ENCODE results near the gene CHST15.

Gene CHST15

DNA sequence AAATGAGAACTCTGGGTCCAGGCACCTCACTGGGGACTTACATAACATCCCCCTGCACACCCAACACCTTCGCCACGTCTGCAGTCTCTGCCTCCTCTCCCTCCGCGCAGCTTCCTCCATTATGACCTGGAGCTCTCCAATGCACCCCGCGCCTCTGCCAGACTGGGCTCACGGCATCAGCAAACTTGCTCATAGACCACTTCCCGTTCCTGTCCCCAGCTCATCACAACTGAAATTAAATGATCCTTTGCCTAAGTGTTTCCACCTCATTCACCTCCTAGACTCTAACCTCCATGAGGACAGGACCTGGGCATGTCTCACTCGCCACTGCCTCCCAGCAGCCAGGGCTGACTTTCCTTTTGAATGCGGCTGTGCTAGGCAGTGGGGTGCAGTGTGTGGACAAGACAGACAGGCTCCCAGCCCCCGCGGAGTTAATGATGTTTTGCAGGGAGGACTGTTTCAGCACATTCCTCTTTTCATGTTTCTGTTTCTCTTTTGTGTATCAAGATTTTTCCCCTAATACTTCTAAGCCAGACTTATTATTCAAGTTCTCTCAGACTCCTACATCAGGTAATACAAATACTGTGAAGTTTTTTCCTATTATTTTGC is 18.8 kb downstream of the CHST15 start:
- no peak for DNase-seq
- in situ Hi-C loops (cut with HindIII; ENCODE audit: low pct_ligation_motif_present, low pct_unique_long_range_greater_than_20kb, low sequenced_read_pairs): no loop called here

DNA sequence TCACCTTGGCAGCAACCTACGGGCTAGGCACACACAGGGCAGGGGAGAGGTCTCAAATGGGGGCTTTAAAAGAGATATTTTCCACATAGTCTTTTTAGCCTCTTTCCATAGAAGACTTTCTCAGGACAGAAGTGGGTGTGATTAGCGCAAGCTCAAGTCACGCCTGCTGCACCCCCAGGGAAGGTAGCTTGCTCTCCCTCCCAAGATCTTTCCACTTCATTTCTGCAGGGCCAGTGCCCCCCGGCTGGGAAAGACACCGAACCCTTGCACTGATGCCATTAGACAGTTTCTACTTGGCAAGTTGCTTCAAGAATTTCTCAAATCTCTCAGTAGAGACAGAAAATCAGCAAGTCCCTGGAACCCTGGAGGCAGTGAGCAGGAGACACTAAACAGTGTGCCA is 19.4 kb downstream of the CHST15 start:
- in situ Hi-C loops (cut with HindIII; ENCODE audit: low pct_ligation_motif_present, low pct_unique_long_range_greater_than_20kb, low sequenced_read_pairs): no loop called here
- no peak for DNase-seq

DNA sequence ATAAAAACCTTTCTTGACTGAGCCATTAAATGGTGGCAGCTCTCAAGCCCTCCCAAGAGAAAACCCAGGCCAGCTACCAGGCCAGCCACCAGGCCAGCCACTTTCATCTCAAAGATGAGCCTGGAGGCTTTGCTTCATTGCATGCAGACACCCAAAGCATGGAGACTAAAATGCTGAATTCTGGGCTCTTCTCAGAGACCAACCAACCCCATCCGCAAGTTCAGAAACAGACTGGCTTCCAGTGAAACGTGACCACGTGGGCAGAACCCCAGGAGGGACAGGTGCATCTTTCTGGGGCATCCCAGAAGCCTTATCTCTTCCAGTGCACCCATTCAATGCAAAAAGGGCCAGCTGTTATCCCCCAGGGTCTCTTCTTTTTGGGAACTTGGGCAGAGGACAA is 20.9 kb downstream of the CHST15 start:
- in situ Hi-C loops (cut with HindIII; ENCODE audit: low pct_ligation_motif_present, low pct_unique_long_range_greater_than_20kb, low sequenced_read_pairs): no loop called here

GRCh38 chr10:124072106-124072505 is 21.3 kb downstream of the CHST15 start:
- in situ Hi-C loops (cut with HindIII; ENCODE audit: low pct_ligation_motif_present, low pct_unique_long_range_greater_than_20kb, low sequenced_read_pairs): no loop called here
- DNase-seq: no peak

More for the DNA sequence above, 20.9 kb downstream of the CHST15 start:
- no peak for DNase-seq

DNA sequence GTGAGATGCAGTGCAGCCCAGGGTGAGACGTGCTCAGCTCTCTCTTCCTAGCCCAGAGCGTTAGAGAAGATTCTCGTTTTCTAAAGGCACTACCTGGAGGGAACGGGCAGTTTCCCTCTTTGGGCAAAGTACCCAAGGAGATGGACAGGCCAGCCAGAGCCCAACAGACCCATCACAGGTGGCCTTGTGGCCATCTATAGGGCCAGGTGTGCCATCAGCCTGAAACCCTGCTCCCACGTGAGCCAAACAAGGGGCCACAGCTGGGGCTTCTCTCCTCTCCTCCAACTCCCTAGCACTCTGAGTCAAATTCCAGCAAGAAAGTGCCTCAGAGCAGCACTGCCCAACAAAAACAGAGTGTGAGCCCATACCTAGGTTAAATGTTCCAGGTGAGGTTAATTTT is 22.3 kb downstream of the CHST15 start:
- DNase-seq: no peak
- in situ Hi-C loops (cut with HindIII; ENCODE audit: low pct_ligation_motif_present, low pct_unique_long_range_greater_than_20kb, low sequenced_read_pairs): no loop called here

GRCh38 chr10:124070666-124071065 is 22.7 kb downstream of the CHST15 start:
- in situ Hi-C loops (cut with HindIII; ENCODE audit: low pct_ligation_motif_present, low pct_unique_long_range_greater_than_20kb, low sequenced_read_pairs): no loop called here
- DNase-seq: no peak

DNA sequence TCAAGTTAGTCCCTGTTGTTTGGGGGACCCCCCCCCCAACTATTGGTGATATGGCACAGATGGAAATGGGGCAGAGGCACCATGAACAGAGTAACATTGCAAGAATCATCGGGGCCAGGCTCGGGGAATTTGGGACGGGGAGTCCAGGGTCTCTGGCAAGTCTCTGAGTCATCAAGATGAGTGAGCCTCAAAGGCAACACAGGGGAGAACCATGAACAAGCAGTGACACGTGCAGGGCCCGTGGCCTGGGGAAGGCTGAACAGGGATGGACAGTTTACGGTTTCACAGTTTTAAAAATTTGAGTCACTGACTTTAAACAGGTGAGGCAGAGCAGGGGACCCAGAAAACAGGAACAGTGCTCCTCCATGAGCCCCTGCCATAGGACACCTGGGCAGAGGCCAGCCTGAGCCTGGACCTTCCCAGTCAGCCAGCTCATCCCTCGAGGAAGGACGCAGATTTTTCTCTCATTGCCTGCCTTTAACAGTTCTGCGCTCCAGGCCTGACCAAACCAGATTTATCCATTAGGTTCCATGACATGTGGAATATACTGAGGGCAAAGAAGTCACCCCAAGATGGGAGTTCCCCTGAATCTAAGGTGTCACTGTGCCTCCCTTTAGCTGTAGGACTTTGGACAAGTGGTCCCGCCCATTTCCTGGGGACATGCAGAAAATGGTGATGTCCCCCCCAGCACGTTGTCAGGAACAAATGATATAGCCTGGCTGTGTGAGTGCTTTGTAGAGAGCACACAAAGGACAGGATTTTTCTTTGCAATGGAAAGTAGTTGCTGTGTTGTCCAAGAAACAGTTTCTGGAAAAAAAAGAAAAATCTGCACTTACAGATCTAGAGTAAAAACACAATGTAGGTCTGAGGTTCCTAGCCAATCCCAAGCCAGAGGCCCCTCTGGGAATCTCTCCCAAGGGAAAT is 23.8 kb downstream of the CHST15 start:
- in situ Hi-C loops (cut with HindIII; ENCODE audit: low pct_ligation_motif_present, low pct_unique_long_range_greater_than_20kb, low sequenced_read_pairs): no loop called here

DNA sequence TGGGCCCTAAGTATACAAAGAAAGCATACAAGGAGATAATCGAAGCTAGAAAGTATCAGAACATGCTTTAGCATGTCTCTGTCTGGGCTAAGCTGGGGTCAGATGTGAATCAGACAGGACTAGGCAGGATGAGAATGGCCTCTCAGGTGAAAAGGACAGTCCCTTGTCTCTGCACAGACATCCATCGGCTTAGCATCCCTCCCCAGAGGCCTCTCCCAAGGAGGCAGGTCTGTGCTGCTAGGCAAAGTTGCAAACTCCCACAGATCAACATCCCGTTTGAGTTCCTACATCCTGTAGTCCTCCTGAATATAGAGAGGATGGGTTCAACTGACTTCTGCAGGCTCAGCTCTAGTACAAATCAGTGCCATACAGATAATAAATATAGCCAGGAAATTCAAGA is 24.5 kb downstream of the CHST15 start:
- no peak for DNase-seq
- in situ Hi-C loops (cut with HindIII; ENCODE audit: low pct_ligation_motif_present, low pct_unique_long_range_greater_than_20kb, low sequenced_read_pairs): no loop called here

More for the DNA sequence above, 23.8 kb downstream of the CHST15 start:
- no peak for DNase-seq

- in situ Hi-C loops (cut with HindIII; ENCODE audit: low pct_ligation_motif_present, low pct_unique_long_range_greater_than_20kb, low sequenced_read_pairs): no loop called here
- DNase-seq: no peak
These were observed 25.5 kb downstream of the CHST15 start for GRCh38 chr10:124067825-124068400.

GRCh38 chr10:124066781-124067714 is 26.4 kb downstream of the CHST15 start:
- DNase-seq: no peak
- in situ Hi-C loops (cut with HindIII; ENCODE audit: low pct_ligation_motif_present, low pct_unique_long_range_greater_than_20kb, low sequenced_read_pairs): no loop called here

- no peak for DNase-seq
- in situ Hi-C loops (cut with HindIII; ENCODE audit: low pct_ligation_motif_present, low pct_unique_long_range_greater_than_20kb, low sequenced_read_pairs): no loop called here
These were observed 27.2 kb downstream of the CHST15 start for GRCh38 chr10:124066126-124066700.

DNA sequence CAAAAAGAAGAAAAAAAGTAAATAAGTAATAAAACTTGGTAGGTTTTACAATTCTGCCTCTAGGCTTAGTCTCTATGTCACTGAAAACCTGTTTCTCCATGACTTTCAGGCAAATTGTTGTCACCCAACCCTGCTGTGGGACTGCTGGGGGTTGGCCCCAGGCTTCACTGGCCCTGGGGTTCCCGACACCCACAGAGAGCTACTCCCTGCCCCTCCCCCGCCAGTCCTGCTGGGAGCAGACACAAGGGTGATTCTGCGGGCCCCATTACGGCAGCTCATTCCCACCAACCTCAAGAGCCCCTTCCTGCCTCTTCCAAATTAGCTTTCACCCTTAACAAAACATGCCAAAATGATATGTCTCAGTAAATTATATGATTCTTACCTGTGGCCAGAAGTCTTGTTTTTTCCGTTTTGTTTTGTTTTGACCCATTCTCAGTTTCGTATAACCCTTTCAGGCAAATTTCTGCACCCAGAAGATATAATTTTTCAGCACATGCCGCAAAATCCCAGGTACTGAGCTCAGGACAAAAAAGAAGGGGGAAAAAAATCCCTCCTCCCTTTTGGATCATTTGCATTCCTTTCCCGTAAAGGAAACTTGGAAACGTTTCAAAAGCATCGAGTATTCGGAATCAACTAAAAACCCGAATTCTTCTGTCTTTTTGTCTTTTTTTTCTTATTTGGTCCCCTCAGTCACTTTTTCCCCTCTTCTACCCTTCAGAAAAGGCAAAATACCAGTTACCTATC is 27.8 kb downstream of the CHST15 start:
- no peak for DNase-seq
- in situ Hi-C loops (cut with HindIII; ENCODE audit: low pct_ligation_motif_present, low pct_unique_long_range_greater_than_20kb, low sequenced_read_pairs): no loop called here

GRCh38 chr10:124064676-124065075 is 28.7 kb downstream of the CHST15 start:
- in situ Hi-C loops (cut with HindIII; ENCODE audit: low pct_ligation_motif_present, low pct_unique_long_range_greater_than_20kb, low sequenced_read_pairs): no loop called here
- no peak for DNase-seq

DNA sequence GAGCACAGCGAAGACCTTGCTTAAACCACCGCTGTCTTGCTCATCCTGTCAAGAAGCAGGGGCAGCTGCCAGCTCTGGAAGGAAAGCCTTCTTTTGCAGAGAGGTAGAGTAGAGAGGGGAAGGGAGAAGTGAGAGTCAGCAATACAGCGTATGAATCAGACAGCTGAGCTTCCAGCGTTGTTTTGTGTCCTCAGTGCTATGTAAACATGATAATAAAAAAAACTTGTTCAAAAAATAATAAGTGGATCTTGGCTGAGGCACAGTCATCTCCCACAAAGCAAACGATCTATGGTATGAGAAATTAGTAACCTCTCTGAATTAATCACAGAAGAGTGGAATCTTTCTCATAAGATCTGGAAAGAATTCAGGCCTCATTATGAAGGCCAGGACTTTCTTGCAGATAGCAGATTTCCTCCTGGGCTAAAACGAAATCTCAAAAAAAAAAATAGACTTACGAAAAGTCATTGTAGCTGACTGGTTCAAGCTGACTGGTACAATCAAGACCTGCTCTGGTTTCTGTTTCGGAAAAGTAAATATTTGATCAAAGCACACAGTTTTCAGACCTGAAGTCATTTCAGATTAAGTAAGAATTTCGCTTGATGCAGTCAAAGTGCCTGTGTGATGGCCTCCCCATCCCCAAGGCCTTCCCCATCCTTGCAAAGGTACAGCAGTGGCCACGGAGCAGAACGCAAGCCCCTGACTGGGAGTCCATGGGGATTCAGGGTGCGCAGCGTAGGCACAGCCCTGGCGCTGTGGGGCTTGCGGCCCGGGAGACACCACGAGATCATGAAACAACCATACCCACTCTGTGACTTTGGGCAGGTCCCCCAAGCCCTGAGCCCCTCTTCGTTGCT is 29.4 kb downstream of the CHST15 start:
- in situ Hi-C loops (cut with HindIII; ENCODE audit: low pct_ligation_motif_present, low pct_unique_long_range_greater_than_20kb, low sequenced_read_pairs): no loop called here

DNA sequence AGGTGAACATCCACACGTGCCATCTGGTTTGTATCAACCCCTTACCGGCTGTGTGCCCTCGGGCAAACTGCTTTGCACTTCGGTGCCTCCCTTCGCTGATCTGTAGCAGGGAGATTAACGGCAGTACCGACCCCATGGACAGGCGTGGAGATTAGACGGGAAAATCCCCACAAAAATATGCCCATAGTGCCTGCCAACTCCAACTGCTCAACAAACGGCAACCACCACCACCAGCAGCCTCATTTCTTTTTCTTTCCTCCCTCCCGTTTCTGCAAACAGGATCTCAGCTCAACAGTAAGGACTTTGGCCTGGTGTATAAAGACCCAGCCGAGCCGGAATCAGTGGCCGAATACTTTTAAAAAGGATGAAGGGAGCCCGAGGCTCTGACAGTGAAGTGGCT is 31.0 kb downstream of the CHST15 start:
- in situ Hi-C loops (cut with HindIII; ENCODE audit: low pct_ligation_motif_present, low pct_unique_long_range_greater_than_20kb, low sequenced_read_pairs): no loop called here
- DNase-seq: no peak

More for the DNA sequence above, 29.4 kb downstream of the CHST15 start:
- no peak for DNase-seq

- in situ Hi-C loops (cut with HindIII; ENCODE audit: low pct_ligation_motif_present, low pct_unique_long_range_greater_than_20kb, low sequenced_read_pairs): no loop called here
- no peak for DNase-seq
These were observed 32.4 kb downstream of the CHST15 start for GRCh38 chr10:124061030-124061429.

All from ACHN (cell line).